ENCODE data around the gene FIBCD1. TPM values are rescaled to one million over a fixed set of nuclear protein-coding genes. Genes with fewer than 3 reads are reported as not detected.

The FIBCD1 gene
- polyA plus RNA-seq, 4 donors = 0.35 to 1.5 TPM; not detected in 2

- H3K4me1 ChIP-seq (ENCODE audit: control insufficient read depth in 3 of 3, insufficient read depth in 2 of 3, low read depth in 1 of 3, low read length in 2 of 3) = no peaks in the 10 kb centered on the region
- FAIRE-seq (no peak), DNase-seq (no peak)
- WGBS, 3 donors = 87 to 92% (median 87%) methylated on average over 9 of the region's 9 CpGs
- no peak overlapping the region for H3K27ac ChIP-seq (ENCODE audit: low read depth in 1 of 3, low read length in 2 of 3)
- no peaks in the 10 kb centered on the region for H3K9me3 ChIP-seq (ENCODE audit: control insufficient read depth in 2 of 2, insufficient read depth in 1 of 2, low read depth in 1 of 2, low read length in 1 of 2)
- no peaks in the 10 kb centered on the region for H3K27me3 ChIP-seq (ENCODE audit: control insufficient read depth in 3 of 3, insufficient read depth in 3 of 3, low read length in 3 of 3)
- peaks cover 12 to 93% (median 26%) of the 10 kb centered on the region in 3 donors for H3K36me3 ChIP-seq (ENCODE audit: control insufficient read depth in 3 of 3, insufficient read depth in 2 of 3, low read depth in 1 of 3, low read length in 3 of 3)
- no peak overlapping the region for H3K4me3 ChIP-seq (ENCODE audit: low read depth in 1 of 3, low read length in 3 of 3)
These were observed 48.9 kb downstream of the FIBCD1 start for GRCh38 chr9:130890124-130890523.

DNA sequence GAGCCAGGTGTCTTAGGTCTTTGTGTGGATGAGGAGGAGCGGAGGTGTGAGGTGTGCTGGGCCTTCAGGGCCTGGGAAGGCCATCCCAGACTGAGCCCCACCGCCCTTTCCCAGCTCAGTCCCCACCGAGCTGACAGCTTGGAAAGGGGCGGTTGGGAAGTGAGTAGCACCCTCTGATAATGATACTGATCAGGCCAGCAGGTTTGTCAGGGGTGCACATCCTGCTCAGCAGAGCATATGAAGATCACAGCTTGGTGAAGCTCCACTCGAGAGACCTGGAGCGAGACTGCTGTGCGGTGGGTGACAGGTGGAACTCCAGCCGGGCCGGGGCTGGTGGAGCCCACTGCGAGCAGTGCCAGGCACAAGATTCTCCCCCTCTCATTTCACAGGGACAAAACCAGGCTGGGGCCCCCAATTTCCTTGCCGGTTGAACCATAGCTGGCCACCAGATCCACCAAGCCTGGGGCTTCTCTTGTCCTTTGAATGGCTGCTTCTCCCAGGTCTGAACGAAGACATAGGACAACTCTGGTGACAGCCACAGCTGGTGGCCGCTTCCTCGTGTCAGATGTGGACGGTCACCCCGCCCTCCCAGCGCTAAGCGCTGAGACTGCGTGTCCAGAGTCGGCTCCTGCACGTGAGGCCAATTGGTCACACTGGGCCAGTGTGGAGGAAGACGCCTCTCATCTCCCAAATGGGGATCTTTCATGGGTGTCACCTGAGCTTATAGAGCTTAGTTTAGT is 50.7 kb downstream of the FIBCD1 start:
- Histone ChIP-seq H3K36me3 (ENCODE audit: control insufficient read depth in 3 of 3, insufficient read depth in 2 of 3, low read depth in 1 of 3, low read length in 3 of 3) (peaks cover 23 to 99% (median 36%) of the 10 kb centered on the region in 3 donors), H3K27ac (ENCODE audit: low read depth in 1 of 3, low read length in 2 of 3) (no peak overlapping the region), H3K27me3 (ENCODE audit: control insufficient read depth in 3 of 3, insufficient read depth in 3 of 3, low read length in 3 of 3) (no peaks in the 10 kb centered on the region), H3K4me3 (ENCODE audit: low read depth in 1 of 3, low read length in 3 of 3) (no peak overlapping the region), H3K4me1 (ENCODE audit: control insufficient read depth in 3 of 3, insufficient read depth in 2 of 3, low read depth in 1 of 3, low read length in 2 of 3) (no peaks in the 10 kb centered on the region), H3K9me3 (ENCODE audit: control insufficient read depth in 2 of 2, insufficient read depth in 1 of 2, low read depth in 1 of 2, low read length in 1 of 2) (no peaks in the 10 kb centered on the region)
- DNase-seq (no peak), FAIRE-seq (no peak)
- WGBS, 3 donors = 89 to 92% (median 91%) methylated on average over 21 to 22 of the region's 22 CpGs

DNA sequence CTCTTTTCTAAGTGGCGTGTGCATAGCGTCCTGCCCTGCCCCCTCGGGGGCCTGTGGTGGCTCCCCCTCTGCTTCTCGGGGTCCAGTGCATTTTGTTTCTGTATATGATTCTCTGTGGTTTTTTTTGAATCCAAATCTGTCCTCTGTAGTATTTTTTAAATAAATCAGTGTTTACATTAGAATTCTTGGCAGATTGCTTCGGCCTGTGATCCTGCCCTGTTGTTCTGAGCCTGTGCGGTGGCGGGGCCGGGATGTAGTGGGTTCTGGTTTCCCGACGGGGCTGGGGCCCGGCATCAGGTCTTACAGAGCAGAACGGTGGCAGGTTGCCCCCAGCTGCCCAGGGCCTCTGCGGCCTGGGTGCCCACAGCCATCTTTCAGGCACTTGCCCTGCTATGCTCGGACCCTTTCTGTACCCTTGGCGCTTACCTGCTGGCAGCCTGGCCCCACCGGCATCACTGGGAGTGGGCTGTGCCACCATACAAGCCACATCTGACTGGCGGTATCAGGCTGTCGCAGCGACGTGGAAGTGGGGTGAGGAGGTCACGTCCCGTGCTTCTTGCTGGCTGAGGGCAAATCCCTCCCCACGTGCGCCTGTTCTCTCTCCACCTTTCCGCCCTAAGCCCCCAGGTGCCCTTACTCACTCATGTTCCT is 51.4 kb downstream of the FIBCD1 start:
- FAIRE-seq (no peak), DNase-seq (no peak)
- Histone ChIP-seq H3K4me3 (ENCODE audit: low read depth in 1 of 3, low read length in 3 of 3) (no peak overlapping the region), H3K9me3 (ENCODE audit: control insufficient read depth in 2 of 2, insufficient read depth in 1 of 2, low read depth in 1 of 2, low read length in 1 of 2) (no peaks in the 10 kb centered on the region), H3K27ac (ENCODE audit: low read depth in 1 of 3, low read length in 2 of 3) (no peak overlapping the region), H3K27me3 (ENCODE audit: control insufficient read depth in 3 of 3, insufficient read depth in 3 of 3, low read length in 3 of 3) (no peaks in the 10 kb centered on the region), H3K36me3 (ENCODE audit: control insufficient read depth in 3 of 3, insufficient read depth in 2 of 3, low read depth in 1 of 3, low read length in 3 of 3) (peaks cover 23 to 99% (median 35%) of the 10 kb centered on the region in 3 donors), H3K4me1 (ENCODE audit: control insufficient read depth in 3 of 3, insufficient read depth in 2 of 3, low read depth in 1 of 3, low read length in 2 of 3) (no peaks in the 10 kb centered on the region)
- WGBS, 3 donors = 82 to 94% (median 92%) methylated on average over 25 of the region's 25 CpGs

- FAIRE-seq (no peak), DNase-seq (no peak)
- 93 to 97% (median 93%) methylated on average over 22 to 23 of the region's 23 CpGs for WGBS, 3 donors
- Histone ChIP-seq H3K36me3 (ENCODE audit: control insufficient read depth in 3 of 3, insufficient read depth in 2 of 3, low read depth in 1 of 3, low read length in 3 of 3) (peaks cover 19 to 95% (median 34%) of the 10 kb centered on the region in 3 donors), H3K27ac (ENCODE audit: low read depth in 1 of 3, low read length in 2 of 3) (no peak overlapping the region), H3K27me3 (ENCODE audit: control insufficient read depth in 3 of 3, insufficient read depth in 3 of 3, low read length in 3 of 3) (no peaks in the 10 kb centered on the region), H3K4me3 (ENCODE audit: low read depth in 1 of 3, low read length in 3 of 3) (no peak overlapping the region), H3K4me1 (ENCODE audit: control insufficient read depth in 3 of 3, insufficient read depth in 2 of 3, low read depth in 1 of 3, low read length in 2 of 3) (no peaks in the 10 kb centered on the region), H3K9me3 (ENCODE audit: control insufficient read depth in 2 of 2, insufficient read depth in 1 of 2, low read depth in 1 of 2, low read length in 1 of 2) (no peaks in the 10 kb centered on the region)
These were observed 52.1 kb downstream of the FIBCD1 start for GRCh38 chr9:130886981-130887380.

GRCh38 chr9:130885484-130886375 is 53.3 kb downstream of the FIBCD1 start:
- Histone ChIP-seq H3K27me3 (ENCODE audit: control insufficient read depth in 3 of 3, insufficient read depth in 3 of 3, low read length in 3 of 3) (no peaks in the 10 kb centered on the region), H3K27ac (ENCODE audit: low read depth in 1 of 3, low read length in 2 of 3) (no peak overlapping the region), H3K36me3 (ENCODE audit: control insufficient read depth in 3 of 3, insufficient read depth in 2 of 3, low read depth in 1 of 3, low read length in 3 of 3) (peaks cover 24 to 94% (median 40%) of the 10 kb centered on the region in 3 donors), H3K4me3 (ENCODE audit: low read depth in 1 of 3, low read length in 3 of 3) (no peak overlapping the region), H3K9me3 (ENCODE audit: control insufficient read depth in 2 of 2, insufficient read depth in 1 of 2, low read depth in 1 of 2, low read length in 1 of 2) (no peaks in the 10 kb centered on the region), H3K4me1 (ENCODE audit: control insufficient read depth in 3 of 3, insufficient read depth in 2 of 3, low read depth in 1 of 3, low read length in 2 of 3) (no peaks in the 10 kb centered on the region)
- DNase-seq (no peak), FAIRE-seq (no peak)
- 90 to 91% (median 91%) methylated on average over 35 of the region's 35 CpGs for WGBS, 3 donors

- Histone ChIP-seq H3K4me3 (ENCODE audit: low read depth in 1 of 3, low read length in 3 of 3) (no peak overlapping the region), H3K36me3 (ENCODE audit: control insufficient read depth in 3 of 3, insufficient read depth in 2 of 3, low read depth in 1 of 3, low read length in 3 of 3) (peaks cover 26 to 94% (median 38%) of the 10 kb centered on the region in 3 donors), H3K9me3 (ENCODE audit: control insufficient read depth in 2 of 2, insufficient read depth in 1 of 2, low read depth in 1 of 2, low read length in 1 of 2) (no peaks in the 10 kb centered on the region), H3K27ac (ENCODE audit: low read depth in 1 of 3, low read length in 2 of 3) (no peak overlapping the region), H3K27me3 (ENCODE audit: control insufficient read depth in 3 of 3, insufficient read depth in 3 of 3, low read length in 3 of 3) (no peaks in the 10 kb centered on the region), H3K4me1 (ENCODE audit: control insufficient read depth in 3 of 3, insufficient read depth in 2 of 3, low read depth in 1 of 3, low read length in 2 of 3) (no peaks in the 10 kb centered on the region)
- no peak for DNase-seq
- WGBS, 3 donors = 88 to 94% (median 92%) methylated on average over 47 of the region's 47 CpGs
- FAIRE-seq = no peak
These were observed 54.2 kb downstream of the FIBCD1 start for GRCh38 chr9:130884542-130885483.

DNA sequence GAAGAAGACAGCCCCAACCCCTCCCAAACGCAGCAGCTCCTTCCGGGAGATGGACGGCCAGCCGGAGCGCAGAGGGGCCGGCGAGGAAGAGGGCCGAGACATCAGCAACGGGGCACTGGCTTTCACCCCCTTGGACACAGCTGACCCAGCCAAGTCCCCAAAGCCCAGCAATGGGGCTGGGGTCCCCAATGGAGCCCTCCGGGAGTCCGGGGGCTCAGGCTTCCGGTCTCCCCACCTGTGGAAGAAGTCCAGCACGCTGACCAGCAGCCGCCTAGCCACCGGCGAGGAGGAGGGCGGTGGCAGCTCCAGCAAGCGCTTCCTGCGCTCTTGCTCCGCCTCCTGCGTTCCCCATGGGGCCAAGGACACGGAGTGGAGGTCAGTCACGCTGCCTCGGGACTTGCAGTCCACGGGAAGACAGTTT is 54.9 kb downstream of the FIBCD1 start:
- 87 to 90% (median 90%) methylated on average over 21 to 25 of the region's 25 CpGs for WGBS, 3 donors
- FAIRE-seq (no peak), DNase-seq (no peak)
- H3K36me3 ChIP-seq (ENCODE audit: control insufficient read depth in 3 of 3, insufficient read depth in 2 of 3, low read depth in 1 of 3, low read length in 3 of 3) = peaks cover 26 to 89% (median 38%) of the 10 kb centered on the region in 3 donors
- H3K4me3 ChIP-seq (ENCODE audit: low read depth in 1 of 3, low read length in 3 of 3) = no peak overlapping the region
- H3K27ac ChIP-seq (ENCODE audit: low read depth in 1 of 3, low read length in 2 of 3) = no peak overlapping the region
- H3K4me1 ChIP-seq (ENCODE audit: control insufficient read depth in 3 of 3, insufficient read depth in 2 of 3, low read depth in 1 of 3, low read length in 2 of 3) = no peaks in the 10 kb centered on the region
- no peaks in the 10 kb centered on the region for H3K9me3 ChIP-seq (ENCODE audit: control insufficient read depth in 2 of 2, insufficient read depth in 1 of 2, low read depth in 1 of 2, low read length in 1 of 2)
- H3K27me3 ChIP-seq (ENCODE audit: control insufficient read depth in 3 of 3, insufficient read depth in 3 of 3, low read length in 3 of 3) = no peaks in the 10 kb centered on the region

Data from small intestine (tissue), 7 donors.